Esophagus muscularis mucosa (tissue), 4 donors: ENCODE measurements around the gene EPHA6. TPM values are rescaled to one million over a fixed set of nuclear protein-coding genes. Genes with fewer than 3 reads are reported as not detected.

Experiments used
- DNase-seq: peaks from one replicate; pipeline ENCODE4 v3.0.0-alpha.2; 2017; ENCODE audit errors: extremely low spot score
- H3K27ac ChIP-seq, 4 donors: fragments of 200-600 bp; sonication (generic); replicated peaks in 1 of 4; 1 replicate in 3 of 4; 2 replicates in 1 of 4; pipeline ENCODE4 v1.5.1; 2016 to 2019; ENCODE audit warnings: mild to moderate bottlenecking in 1 of 4
- H3K27me3 ChIP-seq, 4 donors: fragments of 200-600 bp; sonication (generic); one replicate each; pipeline versions ENCODE4 v1.5.1 to v1.6.0; 2016 to 2019
- H3K36me3 ChIP-seq, 4 donors: fragments of 200-600 bp; sonication (generic); one replicate each; pipeline ENCODE4 v1.5.1; 2016 to 2019
- H3K4me1 ChIP-seq, 4 donors: fragments of 200-600 bp; sonication (generic); one replicate each; pipeline ENCODE4 v1.5.1; 2016 to 2019
- H3K4me3 ChIP-seq, 4 donors: fragments of 200-600 bp; sonication (generic); 1 replicate in 2 of 4; 2 replicates in 2 of 4; pipeline ENCODE4 v1.5.1; 2016 to 2019; ENCODE audit warnings: mild to moderate bottlenecking in 4 of 4, moderate library complexity in 1 of 4
- H3K9me3 ChIP-seq, 4 donors: fragments of 200-600 bp; sonication (generic); 1 replicate in 3 of 4; 2 replicates in 1 of 4; pipeline ENCODE4 v1.5.1; 2016 to 2019
- CTCF ChIP-seq, 3 experiments: fragments of 200-600 bp in 2 of 3; fragments of 450-650 bp in 1 of 3; sonication (generic) in 2 of 3; IDR thresholded peaks; one replicate each; pipeline ENCODE4 v1.5.1; 2017 to 2019; ENCODE audit warnings: antibody characterized with exemption in 3 of 3, mild to moderate bottlenecking in 2 of 3, moderate library complexity in 1 of 3
- EP300 ChIP-seq: sonication (generic); formaldehyde crosslinking; IDR thresholded peaks from one replicate; pipeline ENCODE4 v1.6.1; 2017; ENCODE audit warnings: antibody characterized with exemption
- POLR2A ChIP-seq: fragments of 450-650 bp; IDR thresholded peaks from one replicate; pipeline ENCODE4 v1.6.1; 2017; ENCODE audit warnings: antibody characterized with exemption, moderate library complexity, mild to moderate bottlenecking, low read depth
- POLR2AphosphoS5 ChIP-seq, 2 donors: sonication (generic); formaldehyde crosslinking; IDR thresholded peaks; one replicate each; pipeline ENCODE4 v1.6.1; 2017; ENCODE audit warnings: antibody characterized with exemption in 2 of 2
- WGBS: methylation state at CpG from one replicate; pipeline ENCODE4 v1.1.5; 2018; 5-methylcytosine and 5-hydroxymethylcytosine counted together
- intact Hi-C: fragments of 100-400 bp; cut with DNase I; formaldehyde crosslinking; loops from one replicate; pipeline ENCODE4 v1.15.1; 2023
- total RNA-seq, 4 donors: library from RNA; depleted of rRNA; stranded (reverse); fragments of >200 nt; gene quantifications; one replicate each; pipeline versions ENCODE4 v1.1.0 to v1.2.1, GENCODE V29; 2016

The EPHA6 gene
- total RNA-seq, 4 donors from 2014 or later, result 1.8 to 8.3 (median 4.2) TPM

- H3K36me3 ChIP-seq, result no peaks in the 10 kb centered on the region
- no peak overlapping the region for H3K4me3 ChIP-seq
- intact Hi-C loops, result no loop called here
- H3K27me3 ChIP-seq, result no peaks in the 10 kb centered on the region
- no peak overlapping the region for H3K27ac ChIP-seq
- 82% methylated on average over 2 of the region's 2 CpGs for WGBS
- H3K9me3 ChIP-seq, result no peaks in the 10 kb centered on the region
- no peaks in the 10 kb centered on the region for H3K4me1 ChIP-seq
- no peak for DNase-seq
- TF ChIP-seq CTCF (IDR thresholded peaks at IDR 0.05) (no peak), POLR2A (no peak), POLR2AphosphoS5 (IDR thresholded peaks at IDR 0.05) (no peak), EP300 (no peak)
Measured at GRCh38 chr3:97256060-97256459, 441.7 kb downstream of the EPHA6 start.

DNA sequence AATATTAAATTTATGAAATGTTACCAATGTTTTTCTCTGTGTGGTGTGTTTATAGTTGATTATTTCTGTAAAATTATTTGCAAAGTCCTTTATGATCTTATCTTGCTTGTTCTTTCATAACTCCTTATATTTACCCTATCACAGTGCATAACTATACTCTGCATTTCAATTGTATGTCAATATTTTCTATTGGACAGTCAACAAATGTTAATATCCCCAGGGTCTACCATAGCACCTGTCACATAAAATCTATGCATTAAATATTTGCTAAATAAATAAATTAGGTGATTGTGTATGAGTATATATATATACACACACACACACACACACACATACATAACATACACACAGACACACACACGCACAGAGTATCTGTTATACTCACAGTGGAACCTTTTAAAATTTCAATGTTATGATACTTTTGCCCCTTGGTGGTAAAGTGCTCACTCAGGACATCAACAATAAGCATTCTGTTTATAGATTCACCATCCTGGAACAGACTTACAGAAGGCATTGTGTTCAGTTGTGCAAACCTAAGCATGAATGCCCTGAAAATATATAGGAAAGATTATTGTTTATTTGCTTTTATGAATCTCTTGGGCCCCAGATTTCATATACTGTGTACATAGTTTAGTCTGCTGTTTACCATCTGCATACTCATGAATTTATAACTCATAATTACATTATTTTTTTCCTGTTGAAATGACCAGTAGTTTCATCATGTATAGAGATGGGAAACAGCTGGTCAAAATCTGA lies 443.7 kb downstream of the EPHA6 start:
- Histone ChIP-seq H3K36me3 (no peaks in the 10 kb centered on the region), H3K9me3 (no peaks in the 10 kb centered on the region), H3K27ac (no peak overlapping the region), H3K4me1 (no peaks in the 10 kb centered on the region), H3K4me3 (no peak overlapping the region), H3K27me3 (no peaks in the 10 kb centered on the region)
- intact Hi-C loops, result no loop called here
- no peak for DNase-seq
- TF ChIP-seq CTCF (IDR thresholded peaks at IDR 0.05) (no peak), POLR2AphosphoS5 (IDR thresholded peaks at IDR 0.05) (no peak), EP300 (no peak), POLR2A (no peak)
- WGBS, result 79% methylated on average over 1 of the region's 1 CpG

DNA sequence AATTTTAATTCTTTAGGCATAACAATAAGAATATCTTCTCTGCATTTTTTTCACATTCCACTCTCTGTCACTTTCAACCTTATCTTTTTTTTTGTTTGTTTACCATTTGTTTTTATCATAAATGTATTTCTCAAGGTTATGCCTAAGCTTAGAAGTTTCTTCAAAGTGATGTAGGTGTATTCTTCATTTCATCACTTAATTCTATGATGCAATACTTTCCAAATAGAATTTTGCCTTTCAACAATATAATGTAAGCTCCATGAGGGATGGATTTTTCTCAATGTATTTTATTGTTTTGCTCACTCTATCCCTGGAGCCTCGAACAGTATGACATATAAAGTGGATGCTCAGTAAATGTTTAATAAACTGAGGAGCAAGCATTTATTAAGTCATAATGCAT lies 444.9 kb downstream of the EPHA6 start:
- Histone ChIP-seq H3K36me3 (no peaks in the 10 kb centered on the region), H3K9me3 (no peaks in the 10 kb centered on the region), H3K27ac (no peak overlapping the region), H3K27me3 (no peaks in the 10 kb centered on the region), H3K4me3 (no peak overlapping the region), H3K4me1 (no peaks in the 10 kb centered on the region)
- no peak for DNase-seq
- no peak for TF ChIP-seq CTCF (IDR thresholded peaks at IDR 0.05)
- no peak for TF ChIP-seq POLR2A
- no peak for TF ChIP-seq POLR2AphosphoS5 (IDR thresholded peaks at IDR 0.05)
- TF ChIP-seq EP300, result no peak
- intact Hi-C loops, result no loop called here
- 56% methylated on average over 1 of the region's 1 CpG for whole genome bisulfite sequencing

GRCh38 chr3:97264180-97264579 lies 449.8 kb downstream of the EPHA6 start:
- TF ChIP-seq CTCF (IDR thresholded peaks at IDR 0.05), result no peak
- no peak for TF ChIP-seq POLR2A
- no peak for TF ChIP-seq POLR2AphosphoS5 (IDR thresholded peaks at IDR 0.05)
- TF ChIP-seq EP300, result no peak

More at GRCh38 chr3:97264180-97264579, 449.8 kb downstream of the EPHA6 start:
- WGBS, result 96% methylated on average over 7 of the region's 8 CpGs
- Histone ChIP-seq H3K4me1 (no peaks in the 10 kb centered on the region), H3K4me3 (no peak overlapping the region), H3K27me3 (no peaks in the 10 kb centered on the region), H3K27ac (no peak overlapping the region), H3K36me3 (no peaks in the 10 kb centered on the region), H3K9me3 (no peaks in the 10 kb centered on the region)
- intact Hi-C loops, result no loop called here
- DNase-seq, result no peak
